Neural progenitor cell (in vitro differentiated cells): ENCODE measurements around the gene VEGFA. TPM values are rescaled to one million over a fixed set of nuclear protein-coding genes. Genes with fewer than 3 reads are reported as not detected.

ENCODE experiments used
- DNase-seq: peaks from one replicate; pipeline ENCODE4 v3.0.0-alpha.2; 2016; ENCODE audit warnings: low spot score
- H2AFZ ChIP-seq: fragments of 200-600 bp; sonication (generic); replicated peaks from 2 replicates; pipeline ENCODE4 v1.6.1; 2016; ENCODE audit warnings: antibody characterized with exemption
- H3F3A ChIP-seq: fragments of 200-600 bp; sonication (generic); 2 replicates; pipeline ENCODE4 v1.6.1; 2016; ENCODE audit warnings: antibody characterized with exemption, low read depth
- H3K27ac ChIP-seq: fragments of 200-600 bp; sonication (generic); 2 replicates; pipeline ENCODE4 v1.5.1; 2016; ENCODE audit warnings: mild to moderate bottlenecking
- H3K27me3 ChIP-seq: fragments of 200-600 bp; sonication (generic); 2 replicates; pipeline ENCODE4 v1.6.1; 2016; ENCODE audit warnings: mild to moderate bottlenecking, moderate library complexity
- H3K36me3 ChIP-seq: fragments of 200-600 bp; sonication (generic); 2 replicates; pipeline ENCODE4 v1.5.1; 2016
- H3K4me1 ChIP-seq: fragments of 200-600 bp; sonication (generic); 2 replicates; pipeline ENCODE4 v1.6.1; 2016; ENCODE audit warnings: mixed run types
- H3K4me2 ChIP-seq: fragments of 200-600 bp; sonication (generic); 2 replicates; pipeline ENCODE4 v1.6.1; 2016
- H3K4me3 ChIP-seq: fragments of 200-600 bp; sonication (generic); 2 replicates; pipeline ENCODE4 v1.5.1; 2016
- H3K79me2 ChIP-seq: fragments of 200-600 bp; sonication (generic); 2 replicates; pipeline ENCODE4 v1.6.1; 2016; ENCODE audit warnings: low read depth
- H3K9ac ChIP-seq: fragments of 200-600 bp; sonication (generic); 2 replicates; pipeline ENCODE4 v1.6.1; 2016
- H3K9me3 ChIP-seq: fragments of 200-600 bp; sonication (generic); 2 replicates; pipeline ENCODE4 v1.5.1; 2016; ENCODE audit warnings: low read depth
- H4K20me1 ChIP-seq: fragments of 200-600 bp; sonication (generic); 2 replicates; pipeline ENCODE4 v1.6.1; 2016; ENCODE audit warnings: low read depth
- H3K27ac Mint-ChIP-seq: 3 replicates; pipeline ENCODE4 v1.8.0; 2021; ENCODE audit warnings: mixed read lengths
- H3K27me3 Mint-ChIP-seq: 2 replicates; pipeline ENCODE4 v1.8.0; 2022; ENCODE audit warnings: low read depth, mild to moderate bottlenecking, inconsistent platforms, moderate library complexity, mixed read lengths; ENCODE audit not compliant: insufficient read depth
- H3K36me3 Mint-ChIP-seq: 3 replicates; pipeline ENCODE4 v1.8.0; 2021; ENCODE audit warnings: mixed read lengths
- H3K4me1 Mint-ChIP-seq: 3 replicates; pipeline ENCODE4 v1.8.0; 2021; ENCODE audit warnings: mixed read lengths
- H3K4me3 Mint-ChIP-seq: 3 replicates; pipeline ENCODE4 v1.8.0; 2021; ENCODE audit warnings: mild to moderate bottlenecking, moderate library complexity, mixed read lengths
- H3K9me3 Mint-ChIP-seq: 3 replicates; pipeline ENCODE4 v1.8.0; 2020; ENCODE audit warnings: mixed read lengths
- EZH2 ChIP-seq: fragments of 200-600 bp; sonication (generic); IDR thresholded peaks from 2 replicates; pipeline ENCODE4 v1.6.1; 2017; ENCODE audit warnings: antibody characterized with exemption, mild to moderate bottlenecking, moderate library complexity
- EZH2phosphoT487 ChIP-seq: fragments of 200-600 bp; sonication (generic); IDR thresholded peaks from 2 replicates; pipeline ENCODE4 v1.6.1; 2017; ENCODE audit warnings: antibody characterized with exemption
- total RNA-seq: library from RNA; depleted of rRNA; stranded (reverse); fragments of >200 nt; gene quantifications from 2 replicates; pipeline ENCODE4 v1.2.3, GENCODE V29; 2015; ENCODE audit warnings: low replicate concordance
- TF ChIP-seq, protein P1 (sequence below): fragments of 200-600 bp; sonication (generic); IDR thresholded peaks from 2 replicates; pipeline ENCODE4 v1.5.1; 2017; ENCODE audit warnings: antibody characterized with exemption, mild to moderate bottlenecking

VEGFA gene
- total RNA-seq, 1 donor from 2014 or later, result 49.6 TPM

DNA sequence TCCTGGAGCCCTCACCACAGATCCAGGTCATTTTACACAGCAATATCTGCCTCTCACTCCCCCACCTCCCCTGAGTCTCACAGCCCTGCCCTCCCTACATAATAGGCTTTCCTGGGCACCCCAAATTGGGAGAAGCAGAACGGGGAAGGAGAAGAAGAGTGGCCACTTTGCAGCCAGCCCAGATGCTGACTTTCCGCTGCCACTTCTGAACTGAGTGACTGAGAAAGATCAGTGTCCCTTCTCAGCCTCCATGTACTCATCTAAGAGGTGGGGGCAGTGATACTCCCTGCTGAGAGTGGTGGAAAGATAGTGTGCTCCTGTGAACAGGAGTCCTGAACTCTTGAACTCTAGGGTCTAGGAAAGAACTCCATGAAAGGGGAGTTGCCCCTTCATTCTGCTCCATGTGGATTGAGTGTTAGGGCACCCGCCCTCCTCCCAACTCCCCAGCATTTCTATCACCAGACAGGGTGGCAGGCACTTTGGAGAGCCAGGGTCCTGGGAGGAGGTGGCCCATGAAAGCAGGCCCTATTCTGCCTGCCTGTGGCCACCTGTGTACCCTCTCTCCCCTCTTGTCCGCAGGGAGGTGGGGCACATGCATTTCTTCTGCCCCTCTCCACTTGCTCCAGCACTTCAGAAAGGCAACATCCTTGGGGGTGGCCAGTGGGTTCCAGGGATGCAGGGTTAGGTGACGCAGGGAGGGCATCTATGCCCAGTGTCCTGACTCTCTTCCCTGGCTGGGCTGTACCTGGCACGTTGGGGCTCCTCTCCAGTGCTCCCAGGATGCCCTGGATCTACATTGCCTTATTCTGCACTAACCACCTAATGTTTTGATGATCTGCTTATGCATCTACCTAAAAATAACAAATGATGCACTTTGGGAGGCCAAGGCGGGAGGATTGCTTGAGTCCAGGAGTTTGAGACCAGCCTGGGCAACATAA, 44.1 kb upstream of the VEGFA start:
- no peaks in the 10 kb centered on the region for H4K20me1 ChIP-seq
- H3K27me3 ChIP-seq, result no peaks in the 10 kb centered on the region
- H3K79me2 ChIP-seq, result no peaks in the 10 kb centered on the region
- DNase-seq, result no peak
- peaks cover 10% of the 10 kb centered on the region for H3K27me3 Mint-ChIP-seq
- H3F3A ChIP-seq, result no peaks in the 10 kb centered on the region
- H3K4me3 ChIP-seq, result no peak overlapping the region
- no peak overlapping the region for H3K27ac Mint-ChIP-seq
- peaks cover 4% of the 10 kb centered on the region for H3K4me1 Mint-ChIP-seq
- peaks cover 2% of the 10 kb centered on the region for H3K36me3 Mint-ChIP-seq
- H3K9ac ChIP-seq, result no peak overlapping the region
- no peaks in the 10 kb centered on the region for H3K4me1 ChIP-seq
- H3K4me2 ChIP-seq, result no peak overlapping the region
- peaks cover 2% of the 10 kb centered on the region for H3K9me3 ChIP-seq
- no peak overlapping the region for H3K27ac ChIP-seq
- H3K9me3 Mint-ChIP-seq, result peaks cover 9% of the 10 kb centered on the region
- TF ChIP-seq EZH2 (no peak), EZH2phosphoT487 (no peak)
- TF ChIP-seq, protein P1, sequence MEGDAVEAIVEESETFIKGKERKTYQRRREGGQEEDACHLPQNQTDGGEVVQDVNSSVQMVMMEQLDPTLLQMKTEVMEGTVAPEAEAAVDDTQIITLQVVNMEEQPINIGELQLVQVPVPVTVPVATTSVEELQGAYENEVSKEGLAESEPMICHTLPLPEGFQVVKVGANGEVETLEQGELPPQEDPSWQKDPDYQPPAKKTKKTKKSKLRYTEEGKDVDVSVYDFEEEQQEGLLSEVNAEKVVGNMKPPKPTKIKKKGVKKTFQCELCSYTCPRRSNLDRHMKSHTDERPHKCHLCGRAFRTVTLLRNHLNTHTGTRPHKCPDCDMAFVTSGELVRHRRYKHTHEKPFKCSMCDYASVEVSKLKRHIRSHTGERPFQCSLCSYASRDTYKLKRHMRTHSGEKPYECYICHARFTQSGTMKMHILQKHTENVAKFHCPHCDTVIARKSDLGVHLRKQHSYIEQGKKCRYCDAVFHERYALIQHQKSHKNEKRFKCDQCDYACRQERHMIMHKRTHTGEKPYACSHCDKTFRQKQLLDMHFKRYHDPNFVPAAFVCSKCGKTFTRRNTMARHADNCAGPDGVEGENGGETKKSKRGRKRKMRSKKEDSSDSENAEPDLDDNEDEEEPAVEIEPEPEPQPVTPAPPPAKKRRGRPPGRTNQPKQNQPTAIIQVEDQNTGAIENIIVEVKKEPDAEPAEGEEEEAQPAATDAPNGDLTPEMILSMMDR, result no peak
- H3K4me3 Mint-ChIP-seq, result no peak overlapping the region
- H2AFZ ChIP-seq, result no peak overlapping the region
- no peaks in the 10 kb centered on the region for H3K36me3 ChIP-seq

DNA sequence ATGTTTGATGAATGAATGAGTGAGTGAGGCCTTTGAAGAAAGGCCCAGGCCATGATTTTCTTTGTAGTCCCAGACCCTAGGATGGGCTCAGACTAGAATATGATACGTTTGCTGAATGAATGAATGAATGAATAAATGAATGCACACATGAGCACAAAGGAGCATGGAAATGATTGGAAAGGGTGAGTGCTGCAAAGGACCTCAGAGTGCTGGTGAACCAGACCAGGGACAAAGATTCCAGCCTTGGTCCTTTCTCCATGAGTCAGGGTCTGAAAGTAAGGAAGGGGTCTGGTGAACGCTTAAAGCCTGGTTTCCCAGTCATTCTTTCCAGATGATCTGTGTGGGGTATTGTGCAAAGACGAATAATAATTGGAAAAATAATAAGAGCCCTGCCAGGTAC, 42.4 kb upstream of the VEGFA start:
- TF ChIP-seq EZH2phosphoT487 (no peak), EZH2 (no peak)
- TF ChIP-seq, protein P1, result no peak
- Histone ChIP-seq H3K4me3 (no peak overlapping the region), H3K36me3 (no peaks in the 10 kb centered on the region), H4K20me1 (no peaks in the 10 kb centered on the region), H3K9me3 (peaks cover 7% of the 10 kb centered on the region), H3K4me1 (no peaks in the 10 kb centered on the region), H3K27ac (no peak overlapping the region), H3K4me2 (no peak overlapping the region), H2AFZ (no peak overlapping the region), H3K79me2 (no peaks in the 10 kb centered on the region), H3F3A (no peaks in the 10 kb centered on the region), H3K9ac (no peak overlapping the region), H3K27me3 (no peaks in the 10 kb centered on the region)
- Mint-ChIP-seq H3K9me3 (peaks cover 18% of the 10 kb centered on the region), H3K4me1 (peaks cover 4% of the 10 kb centered on the region), H3K27me3 (peaks cover 10% of the 10 kb centered on the region), H3K36me3 (peaks cover 2% of the 10 kb centered on the region), H3K27ac (no peak overlapping the region), H3K4me3 (no peak overlapping the region)
- no peak for DNase-seq

DNA sequence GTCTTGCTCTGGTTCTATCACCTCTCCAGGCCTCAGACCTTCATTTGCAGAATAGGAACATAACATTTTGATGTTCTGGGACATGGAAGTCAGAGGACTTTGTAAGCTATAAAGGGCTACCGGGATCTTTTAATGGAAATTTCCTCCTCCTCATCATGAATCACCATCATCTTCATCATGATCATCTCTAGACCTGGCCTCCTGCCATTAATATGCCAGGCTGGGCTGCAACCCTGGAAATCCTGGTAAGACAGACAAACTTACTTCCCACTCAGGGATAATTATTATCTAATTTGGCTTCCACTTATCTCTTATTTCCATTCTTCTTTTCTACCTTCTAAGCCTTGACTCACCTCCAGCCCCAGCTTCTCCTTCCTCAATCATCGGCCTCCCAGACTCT, 41.4 kb upstream of the VEGFA start:
- Mint-ChIP-seq H3K27ac (no peak overlapping the region), H3K9me3 (peaks cover 18% of the 10 kb centered on the region), H3K27me3 (peaks cover 10% of the 10 kb centered on the region), H3K36me3 (peaks cover 2% of the 10 kb centered on the region), H3K4me1 (peaks cover 4% of the 10 kb centered on the region), H3K4me3 (no peak overlapping the region)
- Histone ChIP-seq H3K27me3 (no peaks in the 10 kb centered on the region), H3K27ac (no peak overlapping the region), H3K4me2 (no peak overlapping the region), H3K9me3 (peaks cover 7% of the 10 kb centered on the region), H3K4me1 (no peaks in the 10 kb centered on the region), H3K79me2 (no peaks in the 10 kb centered on the region), H3K36me3 (no peaks in the 10 kb centered on the region), H2AFZ (no peak overlapping the region), H3K9ac (no peak overlapping the region), H3F3A (no peaks in the 10 kb centered on the region), H3K4me3 (no peak overlapping the region), H4K20me1 (no peaks in the 10 kb centered on the region)
- TF ChIP-seq, protein P1, result no peak
- TF ChIP-seq EZH2phosphoT487 (no peak), EZH2 (no peak)
- DNase-seq, result no peak
